Measurements from ENCODE around the gene CCDC88B.
"Not testable (repeated sequence)": the region's sequence is repeated elsewhere in the genome, so short reads cannot be mapped to it uniquely, and the experiment has no call there.

Gene CCDC88B

GRCh38 chr11:64304316-64305072 is 35.5 kb upstream of the CCDC88B start:
- DNase-seq (ENCODE audit: low read depth in 2 of 2): peak; percentile 96 to 99

GRCh38 chr11:64305075-64305690 is 34.8 kb upstream of the CCDC88B start, which contains the start of gene ESRRA:
Gene ESRRA (plus strand): TSS chr11:64305524. CDS start chr11:64307180, 1,656 bp downstream.
- DNase-seq (ENCODE audit: low read depth in 2 of 2): peak; percentile 100

- peak; percentile 51 to 65 for DNase-seq (ENCODE audit: low read depth in 2 of 2)
These were observed 34.1 kb upstream of the CCDC88B start for GRCh38 chr11:64305691-64306562.

GRCh38 chr11:64306563-64306875 is 33.5 kb upstream of the CCDC88B start:
- no peak for DNase-seq (ENCODE audit: low read depth in 2 of 2)

- DNase-seq (ENCODE audit: low read depth in 2 of 2): no peak
These were observed 33.0 kb upstream of the CCDC88B start for GRCh38 chr11:64306876-64307622.

- DNase-seq (ENCODE audit: low read depth in 2 of 2): not testable (repeated sequence)
These were observed 32.2 kb upstream of the CCDC88B start for GRCh38 chr11:64307795-64308194.

GRCh38 chr11:64312947-64313346 is 27.1 kb upstream of the CCDC88B start:
- no peak for DNase-seq (ENCODE audit: low read depth in 2 of 2)

GRCh38 chr11:64313491-64314145 is 26.4 kb upstream of the CCDC88B start:
- DNase-seq (ENCODE audit: low read depth in 2 of 2): no peak

- no peak for DNase-seq (ENCODE audit: low read depth in 2 of 2)
These were observed 25.7 kb upstream of the CCDC88B start for GRCh38 chr11:64314146-64314804.

- DNase-seq (ENCODE audit: low read depth in 2 of 2): no peak
These were observed 25.0 kb upstream of the CCDC88B start for GRCh38 chr11:64314805-64315561.

GRCh38 chr11:64315667-64316526 is 24.1 kb upstream of the CCDC88B start:
- DNase-seq (ENCODE audit: low read depth in 2 of 2): not testable (repeated sequence)

- DNase-seq (ENCODE audit: low read depth in 2 of 2): peak in 1 of 2 donors; percentile 25
These were observed 23.2 kb upstream of the CCDC88B start for GRCh38 chr11:64316672-64317324.

GRCh38 chr11:64317325-64317960 is 22.6 kb upstream of the CCDC88B start, which contains the start of gene TRMT112:
Gene TRMT112 (minus strand): TSS chr11:64317559. CDS start chr11:64317526, 33 bp downstream.
- DNase-seq (ENCODE audit: low read depth in 2 of 2): peak; percentile 92 to 95

- peak; percentile 89 to 92 for DNase-seq (ENCODE audit: low read depth in 2 of 2)
These were observed 21.8 kb upstream of the CCDC88B start, which contains the start of gene PRDX5 for GRCh38 chr11:64317961-64318765. Gene PRDX5 (plus strand): TSS chr11:64318121. CDS start chr11:64318216, 95 bp downstream.

- DNase-seq (ENCODE audit: low read depth in 2 of 2): no peak
These were observed 20.9 kb upstream of the CCDC88B start for GRCh38 chr11:64318766-64319761.

Data from stimulated activated CD4-positive, alpha-beta T cell treated with anti-CD3 and anti-CD28 coated beads, Interleukin-4, amount 100 ng/mL, for 48 hours (primary cell).